Gastroesophageal sphincter (tissue), 3 donors: ENCODE data around the gene TMEM178B.

Experiments used
- POLR2A ChIP-seq, 2 donors: fragments of 450-650 bp; IDR thresholded peaks; one replicate each; pipeline ENCODE4 v1.6.1; 2017; ENCODE audit warnings: antibody characterized with exemption in 2 of 2, mild to moderate bottlenecking in 2 of 2, moderate library complexity in 1 of 2
- POLR2AphosphoS5 ChIP-seq: sonication (generic); formaldehyde crosslinking; IDR thresholded peaks from one replicate; pipeline ENCODE4 v1.6.1; 2017; ENCODE audit warnings: antibody characterized with exemption
- TF ChIP-seq, protein P1 (sequence below), 4 experiments: fragments of 200-600 bp in 2 of 4; fragments of 450-650 bp in 2 of 4; sonication (generic) in 1 of 4; IDR thresholded peaks; one replicate each; pipeline ENCODE4 v1.5.1; 2017 to 2019; ENCODE audit warnings: antibody characterized with exemption in 4 of 4, mild to moderate bottlenecking in 2 of 4, moderate library complexity in 2 of 4

DNA sequence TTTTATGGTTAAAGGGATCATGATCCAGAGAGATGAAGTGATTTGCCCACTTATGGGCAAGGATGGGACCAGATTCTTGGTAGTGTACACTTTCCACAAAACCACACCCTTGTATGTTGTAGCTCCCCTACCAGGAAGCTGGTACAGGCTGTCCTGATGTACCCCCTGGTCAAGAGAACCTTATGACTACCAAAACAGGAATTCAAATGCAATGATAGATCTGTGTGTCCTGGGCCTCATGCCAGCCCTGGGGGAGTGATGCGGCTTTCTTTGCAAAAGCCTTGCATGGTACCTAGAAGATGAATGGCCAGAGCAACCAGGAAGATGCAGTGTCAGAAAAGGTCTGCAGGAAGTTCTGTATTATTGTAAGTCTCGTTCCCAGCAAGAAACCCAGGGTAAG is 382.4 kb downstream of the TMEM178B start:
- TF ChIP-seq, protein P1, sequence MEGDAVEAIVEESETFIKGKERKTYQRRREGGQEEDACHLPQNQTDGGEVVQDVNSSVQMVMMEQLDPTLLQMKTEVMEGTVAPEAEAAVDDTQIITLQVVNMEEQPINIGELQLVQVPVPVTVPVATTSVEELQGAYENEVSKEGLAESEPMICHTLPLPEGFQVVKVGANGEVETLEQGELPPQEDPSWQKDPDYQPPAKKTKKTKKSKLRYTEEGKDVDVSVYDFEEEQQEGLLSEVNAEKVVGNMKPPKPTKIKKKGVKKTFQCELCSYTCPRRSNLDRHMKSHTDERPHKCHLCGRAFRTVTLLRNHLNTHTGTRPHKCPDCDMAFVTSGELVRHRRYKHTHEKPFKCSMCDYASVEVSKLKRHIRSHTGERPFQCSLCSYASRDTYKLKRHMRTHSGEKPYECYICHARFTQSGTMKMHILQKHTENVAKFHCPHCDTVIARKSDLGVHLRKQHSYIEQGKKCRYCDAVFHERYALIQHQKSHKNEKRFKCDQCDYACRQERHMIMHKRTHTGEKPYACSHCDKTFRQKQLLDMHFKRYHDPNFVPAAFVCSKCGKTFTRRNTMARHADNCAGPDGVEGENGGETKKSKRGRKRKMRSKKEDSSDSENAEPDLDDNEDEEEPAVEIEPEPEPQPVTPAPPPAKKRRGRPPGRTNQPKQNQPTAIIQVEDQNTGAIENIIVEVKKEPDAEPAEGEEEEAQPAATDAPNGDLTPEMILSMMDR (IDR thresholded peaks at IDR 0.05), result no peak
- TF ChIP-seq POLR2AphosphoS5, result no peak
- TF ChIP-seq POLR2A (IDR thresholded peaks at IDR 0.05), result no peak
